GM23338 (cell line): Measurements from ENCODE around the gene TIA1.

Source experiments
- CREB1 ChIP-seq: fragments of 250-450 bp; sonication (Bioruptor Pico); IDR thresholded peaks from 2 replicates; pipeline ENCODE4 v1.5.0; 2020; ENCODE audit warnings: low read depth, mild to moderate bottlenecking, moderate library complexity
- POLR2AphosphoS5 ChIP-seq: IDR thresholded peaks from 2 replicates; pipeline ENCODE4 v1.6.1; 2016; ENCODE audit warnings: antibody characterized with exemption, low read depth
- TF ChIP-seq, protein P1 (sequence below), 2 experiments: fragments of 200-600 bp in 1 of 2; sonication (generic) in 1 of 2; conservative IDR thresholded peaks; 2 replicates each; pipeline versions ENCODE4 v1.5.1 to v1.6.1; 2016 to 2017; ENCODE audit warnings: antibody characterized with exemption in 2 of 2, low read depth in 2 of 2, mild to moderate bottlenecking in 2 of 2, moderate library complexity in 1 of 2

DNA sequence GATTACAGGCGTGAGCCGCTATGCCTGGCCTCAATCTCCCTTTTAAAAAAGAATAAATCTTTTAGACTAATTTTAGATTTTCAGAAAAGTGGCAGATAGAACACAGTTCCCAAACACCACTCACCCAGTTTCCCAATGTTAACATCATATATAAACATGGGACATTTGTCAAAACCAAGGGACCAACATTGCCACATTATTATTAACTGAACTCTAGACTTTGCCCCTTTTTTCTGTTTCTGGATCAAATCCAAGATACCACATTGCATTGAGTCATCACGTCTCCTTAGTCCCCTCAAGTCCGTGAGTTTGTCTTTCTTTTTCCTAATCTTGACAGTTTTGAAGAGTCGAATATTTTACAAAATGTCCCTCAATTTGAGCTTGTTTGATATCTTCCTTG lies 60.0 kb downstream of the TIA1 start:
- TF ChIP-seq, protein P1, sequence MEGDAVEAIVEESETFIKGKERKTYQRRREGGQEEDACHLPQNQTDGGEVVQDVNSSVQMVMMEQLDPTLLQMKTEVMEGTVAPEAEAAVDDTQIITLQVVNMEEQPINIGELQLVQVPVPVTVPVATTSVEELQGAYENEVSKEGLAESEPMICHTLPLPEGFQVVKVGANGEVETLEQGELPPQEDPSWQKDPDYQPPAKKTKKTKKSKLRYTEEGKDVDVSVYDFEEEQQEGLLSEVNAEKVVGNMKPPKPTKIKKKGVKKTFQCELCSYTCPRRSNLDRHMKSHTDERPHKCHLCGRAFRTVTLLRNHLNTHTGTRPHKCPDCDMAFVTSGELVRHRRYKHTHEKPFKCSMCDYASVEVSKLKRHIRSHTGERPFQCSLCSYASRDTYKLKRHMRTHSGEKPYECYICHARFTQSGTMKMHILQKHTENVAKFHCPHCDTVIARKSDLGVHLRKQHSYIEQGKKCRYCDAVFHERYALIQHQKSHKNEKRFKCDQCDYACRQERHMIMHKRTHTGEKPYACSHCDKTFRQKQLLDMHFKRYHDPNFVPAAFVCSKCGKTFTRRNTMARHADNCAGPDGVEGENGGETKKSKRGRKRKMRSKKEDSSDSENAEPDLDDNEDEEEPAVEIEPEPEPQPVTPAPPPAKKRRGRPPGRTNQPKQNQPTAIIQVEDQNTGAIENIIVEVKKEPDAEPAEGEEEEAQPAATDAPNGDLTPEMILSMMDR (conservative IDR thresholded peaks at IDR 0.05; ENCODE audit: low read depth in 2 of 2): no peak
- TF ChIP-seq CREB1 (CRISPR knock-in tag) (no peak), POLR2AphosphoS5 (no peak)
